WTC11 (cell line): Measurements from ENCODE around the gene ARMC7. TPM values are rescaled to one million over a fixed set of nuclear protein-coding genes. Genes with fewer than 3 reads are reported as not detected.
A peak's percentile ranks its signal among the peaks of the same experiment; 100 is the strongest.

ENCODE experiments used
- ATAC-seq: fragments of 200-7000 bp; cut with Tn5 transposase; 2 replicates; pipeline ENCODE4 v1.10.0; 2021; ENCODE audit warnings: mild to moderate bottlenecking, moderate library complexity
- CTCF ChIA-PET: fragments of 300-600 bp; sonication (Branson Sonifier 250); formaldehyde crosslinking; loops from one replicate; lab custom pipeline; 2021; ENCODE audit warnings: antibody characterized with exemption; lab: Charles Lee
- POLR2A ChIA-PET: fragments of 350-600 bp; sonication (Branson Sonifier 250); formaldehyde crosslinking; loops from one replicate; lab custom pipeline; 2021; ENCODE audit warnings: antibody characterized with exemption; lab: Charles Lee
- DNase-seq: peaks from one replicate; pipeline ENCODE4 v3.0.0; 2021; ENCODE audit warnings: low spot score
- H3K27ac Mint-ChIP-seq: 2 replicates; pipeline ENCODE4 v1.8.0; 2021; ENCODE audit warnings: mixed read lengths
- H3K27me3 Mint-ChIP-seq: 2 replicates; pipeline ENCODE4 v1.8.0; 2021; ENCODE audit warnings: low read depth, mild to moderate bottlenecking, moderate library complexity, mixed read lengths
- H3K36me3 Mint-ChIP-seq: 2 replicates; pipeline ENCODE4 v1.8.0; 2021; ENCODE audit warnings: mixed read lengths
- H3K4me1 Mint-ChIP-seq: 2 replicates; pipeline ENCODE4 v1.8.0; 2022; ENCODE audit warnings: mixed read lengths
- H3K4me3 Mint-ChIP-seq: 2 replicates; pipeline ENCODE4 v1.8.0; 2021; ENCODE audit warnings: mild to moderate bottlenecking, moderate library complexity, mixed read lengths
- H3K9me3 Mint-ChIP-seq: 2 replicates; pipeline ENCODE4 v1.8.0; 2021; ENCODE audit warnings: mixed read lengths
- AR ChIP-seq: fragments of 250-450 bp; sonication (Bioruptor Pico); IDR thresholded peaks from 2 replicates; pipeline ENCODE4 v1.9.0; 2021; ENCODE audit warnings: mild to moderate bottlenecking
- CBFB ChIP-seq: sonication (generic); formaldehyde crosslinking; IDR thresholded peaks from 2 replicates; pipeline ENCODE4 v1.8.1; 2022; ENCODE audit warnings: mild to moderate bottlenecking, low read depth, missing genetic modification reagents
- CDX4 ChIP-seq: fragments of 250-450 bp; sonication (Bioruptor Pico); IDR thresholded peaks from 2 replicates; pipeline ENCODE4 v1.9.0; 2021; ENCODE audit warnings: moderate library complexity, mild to moderate bottlenecking, inconsistent platforms, borderline replicate concordance
- CREB1 ChIP-seq: sonication (generic); formaldehyde crosslinking; IDR thresholded peaks from 2 replicates; pipeline ENCODE4 v1.8.0; 2023; ENCODE audit warnings: mild to moderate bottlenecking, missing genetic modification reagents
- E2F1 ChIP-seq: sonication (generic); formaldehyde crosslinking; IDR thresholded peaks from 2 replicates; pipeline ENCODE4 v1.8.0; 2022; ENCODE audit warnings: mild to moderate bottlenecking, missing genetic modification reagents
- ESRRA ChIP-seq: sonication (generic); formaldehyde crosslinking; IDR thresholded peaks from 2 replicates; pipeline ENCODE4 v1.8.1; 2022; ENCODE audit warnings: mild to moderate bottlenecking, missing genetic modification reagents, borderline replicate concordance
- ETV6 ChIP-seq: sonication (generic); formaldehyde crosslinking; IDR thresholded peaks from 2 replicates; pipeline ENCODE4 v1.8.1; 2022; ENCODE audit warnings: mild to moderate bottlenecking, missing genetic modification reagents
- PRDM15 ChIP-seq: sonication (generic); formaldehyde crosslinking; IDR thresholded peaks from 2 replicates; pipeline ENCODE4 v1.8.0; 2022; ENCODE audit warnings: missing genetic modification reagents
- PRRX2 ChIP-seq: fragments of 250-450 bp; sonication (Bioruptor Pico); IDR thresholded peaks from 2 replicates; pipeline ENCODE4 v1.8.0; 2021; ENCODE audit warnings: mild to moderate bottlenecking
- RORB ChIP-seq: fragments of 250-450 bp; sonication (Bioruptor Pico); IDR thresholded peaks from 2 replicates; pipeline ENCODE4 v1.9.0; 2021; ENCODE audit warnings: mild to moderate bottlenecking
- TEAD4 ChIP-seq: sonication (generic); formaldehyde crosslinking; IDR thresholded peaks from 2 replicates; pipeline ENCODE4 v1.8.0; 2022; ENCODE audit warnings: mild to moderate bottlenecking, missing genetic modification reagents
- TP53 ChIP-seq: sonication (generic); formaldehyde crosslinking; IDR thresholded peaks from 2 replicates; pipeline ENCODE4 v1.8.1; 2023; ENCODE audit warnings: mild to moderate bottlenecking, missing genetic modification reagents
- USF1 ChIP-seq: sonication (generic); formaldehyde crosslinking; IDR thresholded peaks from 2 replicates; pipeline ENCODE4 v1.8.0; 2022; ENCODE audit warnings: mild to moderate bottlenecking, missing genetic modification reagents
- USF2 ChIP-seq: sonication (generic); formaldehyde crosslinking; IDR thresholded peaks from 2 replicates; pipeline ENCODE4 v1.8.1; 2023; ENCODE audit warnings: mild to moderate bottlenecking, missing genetic modification reagents, moderate library complexity
- ZBTB21 ChIP-seq: sonication (generic); formaldehyde crosslinking; IDR thresholded peaks from 2 replicates; pipeline ENCODE4 v1.8.1; 2023; ENCODE audit warnings: mild to moderate bottlenecking, missing genetic modification reagents, borderline replicate concordance
- ZNF232 ChIP-seq: sonication (generic); formaldehyde crosslinking; IDR thresholded peaks from 2 replicates; pipeline ENCODE4 v1.8.0; 2022; ENCODE audit warnings: mild to moderate bottlenecking, missing genetic modification reagents
- ZNF416 ChIP-seq: fragments of 250-450 bp; sonication (Bioruptor Pico); IDR thresholded peaks from 2 replicates; pipeline ENCODE4 v1.9.0; 2021; ENCODE audit warnings: mild to moderate bottlenecking, inconsistent platforms
- ZNF512 ChIP-seq: sonication (generic); formaldehyde crosslinking; IDR thresholded peaks from 2 replicates; pipeline ENCODE4 v1.8.1; 2022; ENCODE audit warnings: missing genetic modification reagents, borderline replicate concordance
- ZSCAN18 ChIP-seq: fragments of 250-450 bp; sonication (Bioruptor Pico); IDR thresholded peaks from 2 replicates; pipeline ENCODE4 v2.1.2; 2022; ENCODE audit warnings: mild to moderate bottlenecking, moderate library complexity
- total RNA-seq: library from RNA; stranded (reverse); gene quantifications from 3 replicates; pipeline ENCODE4 v1.2.3, GENCODE V29; 2021

Gene ARMC7
- total RNA-seq, 1 experiment from 2014 or later, result 13.2 TPM

GRCh38 chr17:75152523-75152921 is 42.8 kb downstream of the ARMC7 start:
- H3K4me1 Mint-ChIP-seq, result peaks cover 45% of the 10 kb centered on the region
- H3K4me3 Mint-ChIP-seq, result peak overlapping the region; percentile 97
- peak overlapping the region; percentile 90 for H3K27ac Mint-ChIP-seq
- no peaks in the 10 kb centered on the region for H3K9me3 Mint-ChIP-seq
- ATAC-seq, result no peak
- peaks cover 3% of the 10 kb centered on the region; the same call in 1 of the 2 replicates for H3K27me3 Mint-ChIP-seq
- DNase-seq, result no peak
- TF ChIP-seq ESRRA (CRISPR knock-in tag) (no peak), CREB1 (CRISPR knock-in tag) (no peak), ZNF232 (CRISPR knock-in tag) (no peak), ETV6 (CRISPR knock-in tag) (no peak), RORB (CRISPR knock-in tag) (no peak), ZNF512 (CRISPR knock-in tag) (no peak), ZBTB21 (no peak), CDX4 (CRISPR knock-in tag) (no peak), E2F1 (no peak), ZNF416 (no peak), AR (CRISPR knock-in tag) (no peak), PRDM15 (CRISPR knock-in tag) (no peak), TP53 (no peak), ZSCAN18 (CRISPR knock-in tag) (no peak), PRRX2 (no peak), USF2 (no peak), TEAD4 (no peak), USF1 (CRISPR knock-in tag) (no peak), CBFB (CRISPR knock-in tag) (no peak)
- ChIA-PET CTCF (no interaction called here), POLR2A (interaction anchor here (1.0 kb wide), 1 partner anchor 19 kb away, joined by 4 read pairs; no protein-coding TSS in a partner anchor)
- peaks cover 24% of the 10 kb centered on the region for H3K36me3 Mint-ChIP-seq
